Immature natural killer cell (primary cell): ENCODE data around the gene TCN2. TPM values are rescaled to one million over a fixed set of nuclear protein-coding genes. Genes with fewer than 3 reads are reported as not detected.
A peak's percentile ranks its signal among the peaks of the same experiment; 100 is the strongest.

ENCODE experiments used
- DNase-seq, 3 donors: peaks; one replicate each; pipeline ENCODE4 v3.0.0; 2022; ENCODE audit warnings: mixed read lengths in 1 of 3
- H3K27ac Mint-ChIP-seq, 6 donors: one replicate each; pipeline ENCODE4 v1.8.0; 2020; ENCODE audit warnings: mixed read lengths in 6 of 6, mild to moderate bottlenecking in 5 of 6, inconsistent platforms in 4 of 6, moderate library complexity in 3 of 6
- H3K27me3 Mint-ChIP-seq, 3 donors: one replicate each; pipeline ENCODE4 v1.8.0; 2020 to 2021; ENCODE audit warnings: low read depth in 3 of 3, mild to moderate bottlenecking in 3 of 3, mixed read lengths in 3 of 3, moderate library complexity in 3 of 3, inconsistent platforms in 1 of 3
- H3K36me3 Mint-ChIP-seq, 3 donors: one replicate each; pipeline ENCODE4 v1.8.0; 2020; ENCODE audit warnings: mixed read lengths in 3 of 3, inconsistent platforms in 2 of 3, mild to moderate bottlenecking in 2 of 3
- H3K4me1 Mint-ChIP-seq, 2 donors: one replicate each; pipeline ENCODE4 v1.8.0; 2020; ENCODE audit warnings: inconsistent platforms in 2 of 2, mild to moderate bottlenecking in 2 of 2, mixed read lengths in 2 of 2, moderate library complexity in 1 of 2
- H3K4me3 Mint-ChIP-seq, 5 donors: one replicate each; pipeline ENCODE4 v1.8.0; 2020; ENCODE audit warnings: mild to moderate bottlenecking in 5 of 5, mixed read lengths in 5 of 5, inconsistent platforms in 3 of 5, moderate library complexity in 3 of 5
- H3K9me3 Mint-ChIP-seq, 6 donors: one replicate each; pipeline ENCODE4 v1.8.0; 2020; ENCODE audit warnings: mild to moderate bottlenecking in 6 of 6, mixed read lengths in 6 of 6, inconsistent platforms in 4 of 6, moderate library complexity in 3 of 6
- polyA plus RNA-seq, 3 donors: library from polyadenylated mRNA; unstranded; fragments of 300-500 nt; fragmentation: Illumina TruSeq; gene quantifications; one replicate each; pipeline ENCODE4 v1.2.3, GENCODE V29; 2021

Gene TCN2
- polyA plus RNA-seq, 3 donors from 2014 or later = 0.14 to 0.59 TPM; not detected in 1

- H3K27ac Mint-ChIP-seq = no peak overlapping the region
- H3K4me1 Mint-ChIP-seq = peaks cover 0 to 5% of the 10 kb centered on the region in 2 donors
- H3K27me3 Mint-ChIP-seq = peaks cover 0 to 2% (median 0%) of the 10 kb centered on the region in 3 donors
- no peak for DNase-seq
- H3K9me3 Mint-ChIP-seq = no peaks in the 10 kb centered on the region
- peaks cover 0 to 3% (median 0%) of the 10 kb centered on the region in 3 donors for H3K36me3 Mint-ChIP-seq
- H3K4me3 Mint-ChIP-seq = no peak overlapping the region
Observed at GRCh38 chr22:30652852-30653251, 45.9 kb downstream of the TCN2 start.

GRCh38 chr22:30654361-30654760 is 47.4 kb downstream of the TCN2 start:
- DNase-seq = no peak
- Mint-ChIP-seq H3K9me3 (no peaks in the 10 kb centered on the region), H3K4me1 (peaks cover 0 to 5% of the 10 kb centered on the region in 2 donors), H3K27me3 (peaks cover 0 to 2% (median 0%) of the 10 kb centered on the region in 3 donors), H3K4me3 (no peak overlapping the region), H3K36me3 (peaks cover 0 to 3% (median 0%) of the 10 kb centered on the region in 3 donors), H3K27ac (no peak overlapping the region)

- no peaks in the 10 kb centered on the region for H3K9me3 Mint-ChIP-seq
- H3K27me3 Mint-ChIP-seq = no peaks in the 10 kb centered on the region
- H3K4me1 Mint-ChIP-seq = peaks cover 0 to 5% of the 10 kb centered on the region in 2 donors
- H3K27ac Mint-ChIP-seq = no peak overlapping the region
- no peak for DNase-seq
- no peak overlapping the region for H3K4me3 Mint-ChIP-seq
- peaks cover 7 to 14% (median 9%) of the 10 kb centered on the region in 3 donors for H3K36me3 Mint-ChIP-seq
Observed at GRCh38 chr22:30655532-30655931, 48.6 kb downstream of the TCN2 start.

- peaks cover 20 to 30% (median 22%) of the 10 kb centered on the region in 3 donors for H3K36me3 Mint-ChIP-seq
Observed at GRCh38 chr22:30662040-30662439, 55.1 kb downstream of the TCN2 start.

GRCh38 chr22:30664798-30665197 is 57.8 kb downstream of the TCN2 start:
- no peak for DNase-seq
- Mint-ChIP-seq H3K4me1 (peaks cover 20 to 32% of the 10 kb centered on the region in 2 donors), H3K36me3 (peaks cover 19 to 27% (median 22%) of the 10 kb centered on the region in 3 donors), H3K9me3 (no peaks in the 10 kb centered on the region), H3K27ac (peak overlapping the region in 2 of 6 donors; percentile 21 to 28), H3K27me3 (peaks cover 11 to 13% (median 13%) of the 10 kb centered on the region in 3 donors), H3K4me3 (no peak overlapping the region)

More at GRCh38 chr22:30662040-30662439, 55.1 kb downstream of the TCN2 start:
- Mint-ChIP-seq H3K9me3 (no peaks in the 10 kb centered on the region), H3K4me1 (peaks cover 8 to 18% of the 10 kb centered on the region in 2 donors), H3K27me3 (peaks cover 0 to 4% (median 3%) of the 10 kb centered on the region in 3 donors), H3K4me3 (no peak overlapping the region), H3K27ac (no peak overlapping the region)
- DNase-seq = no peak

GRCh38 chr22:30665266-30665665 is 58.3 kb downstream of the TCN2 start:
- H3K27me3 Mint-ChIP-seq = peaks cover 11 to 13% (median 13%) of the 10 kb centered on the region in 3 donors
- no peak overlapping the region for H3K4me3 Mint-ChIP-seq
- H3K4me1 Mint-ChIP-seq = peaks cover 20 to 32% of the 10 kb centered on the region in 2 donors
- H3K36me3 Mint-ChIP-seq = peaks cover 14 to 22% (median 18%) of the 10 kb centered on the region in 3 donors
- DNase-seq = no peak
- peak overlapping the region in 3 of 6 donors; percentile 12 to 28 (median 17) for H3K27ac Mint-ChIP-seq
- no peaks in the 10 kb centered on the region for H3K9me3 Mint-ChIP-seq

GRCh38 chr22:30665786-30666185 is 58.8 kb downstream of the TCN2 start:
- Mint-ChIP-seq H3K9me3 (no peaks in the 10 kb centered on the region), H3K4me1 (peaks cover 20 to 32% of the 10 kb centered on the region in 2 donors), H3K27me3 (peaks cover 10 to 13% (median 13%) of the 10 kb centered on the region in 3 donors)

GRCh38 chr22:30667107-30667493 is 60.1 kb downstream of the TCN2 start:
- peak overlapping the region; percentile 94 to 96 (median 95) for H3K4me3 Mint-ChIP-seq
- peak overlapping the region; percentile 57 to 96 (median 90) for H3K27ac Mint-ChIP-seq
- H3K36me3 Mint-ChIP-seq = peaks cover 8 to 19% (median 15%) of the 10 kb centered on the region in 3 donors
- peaks cover 9 to 13% (median 13%) of the 10 kb centered on the region in 3 donors for H3K27me3 Mint-ChIP-seq
- DNase-seq = no peak
- no peaks in the 10 kb centered on the region for H3K9me3 Mint-ChIP-seq
- peaks cover 20 to 32% of the 10 kb centered on the region in 2 donors for H3K4me1 Mint-ChIP-seq

More at GRCh38 chr22:30665786-30666185, 58.8 kb downstream of the TCN2 start:
- Mint-ChIP-seq H3K27ac (peak overlapping the region in 4 of 6 donors; percentile 17 to 86 (median 56)), H3K4me3 (peak overlapping the region in 4 of 5 donors; percentile 61 to 96 (median 81)), H3K36me3 (peaks cover 11 to 19% (median 15%) of the 10 kb centered on the region in 3 donors)
- no peak for DNase-seq

- H3K9me3 Mint-ChIP-seq = no peaks in the 10 kb centered on the region
- peaks cover 9 to 13% (median 13%) of the 10 kb centered on the region in 3 donors for H3K27me3 Mint-ChIP-seq
Observed at GRCh38 chr22:30667494-30668385, 60.8 kb downstream of the TCN2 start, which contains the start of gene DUSP18. TSS of gene DUSP18 (minus strand) at chr22:30667875. CDS start at chr22:30664003, 3,872 bp downstream.

GRCh38 chr22:30668386-30668710 is 61.4 kb downstream of the TCN2 start:
- peaks cover 20 to 32% of the 10 kb centered on the region in 2 donors for H3K4me1 Mint-ChIP-seq
- H3K27ac Mint-ChIP-seq = peak overlapping the region; percentile 48 to 96 (median 86)
- H3K9me3 Mint-ChIP-seq = no peaks in the 10 kb centered on the region
- H3K27me3 Mint-ChIP-seq = peaks cover 9 to 13% (median 13%) of the 10 kb centered on the region in 3 donors
- no peak for DNase-seq
- peak overlapping the region; percentile 94 to 96 (median 95) for H3K4me3 Mint-ChIP-seq
- peaks cover 2 to 10% (median 6%) of the 10 kb centered on the region in 3 donors for H3K36me3 Mint-ChIP-seq

More at GRCh38 chr22:30667494-30668385, 60.8 kb downstream of the TCN2 start, which contains the start of gene DUSP18:
- Mint-ChIP-seq H3K4me1 (peaks cover 20 to 32% of the 10 kb centered on the region in 2 donors), H3K36me3 (peaks cover 7 to 16% (median 12%) of the 10 kb centered on the region in 3 donors), H3K27ac (peak within 1 kb of the TSS; percentile 57 to 96 (median 90)), H3K4me3 (peak within 1 kb of the TSS; percentile 94 to 96 (median 95))
- DNase-seq = peak; percentile 95

GRCh38 chr22:30671071-30671470 is 64.1 kb downstream of the TCN2 start:
- Mint-ChIP-seq H3K27me3 (peaks cover 9 to 14% (median 13%) of the 10 kb centered on the region in 3 donors), H3K9me3 (no peaks in the 10 kb centered on the region), H3K4me3 (no peak overlapping the region), H3K36me3 (no peaks in the 10 kb centered on the region), H3K27ac (peak overlapping the region in 3 of 6 donors; percentile 35 to 62 (median 61)), H3K4me1 (peaks cover 19 to 24% of the 10 kb centered on the region in 2 donors)
- no peak for DNase-seq

- Mint-ChIP-seq H3K4me1 (peaks cover 5 to 6% of the 10 kb centered on the region in 2 donors), H3K27ac (no peak overlapping the region), H3K4me3 (no peak overlapping the region), H3K36me3 (no peaks in the 10 kb centered on the region), H3K9me3 (no peaks in the 10 kb centered on the region), H3K27me3 (peaks cover 0 to 7% (median 6%) of the 10 kb centered on the region in 3 donors)
- DNase-seq = no peak
Observed at GRCh38 chr22:30673136-30673535, 66.2 kb downstream of the TCN2 start.

GRCh38 chr22:30674482-30674881 is 67.5 kb downstream of the TCN2 start:
- H3K4me3 Mint-ChIP-seq = no peak overlapping the region
- H3K4me1 Mint-ChIP-seq = no peaks in the 10 kb centered on the region
- H3K36me3 Mint-ChIP-seq = no peaks in the 10 kb centered on the region
- peaks cover 0 to 4% (median 0%) of the 10 kb centered on the region in 3 donors for H3K27me3 Mint-ChIP-seq
- H3K27ac Mint-ChIP-seq = no peak overlapping the region
- no peaks in the 10 kb centered on the region for H3K9me3 Mint-ChIP-seq
- DNase-seq = no peak

GRCh38 chr22:30675436-30675835 is 68.5 kb downstream of the TCN2 start:
- Mint-ChIP-seq H3K27me3 (peaks cover 0 to 4% (median 0%) of the 10 kb centered on the region in 3 donors), H3K4me1 (no peaks in the 10 kb centered on the region), H3K27ac (no peak overlapping the region), H3K9me3 (no peaks in the 10 kb centered on the region), H3K4me3 (no peak overlapping the region), H3K36me3 (no peaks in the 10 kb centered on the region)
- DNase-seq = no peak
